Heart right ventricle (tissue), 16 donors: ENCODE data around the gene MYH14. TPM values are rescaled to one million over a fixed set of nuclear protein-coding genes. Genes with fewer than 3 reads are reported as not detected.
A peak's percentile ranks its signal among the peaks of the same experiment; 100 is the strongest.
"Not testable (repeated sequence)": the region's sequence is repeated elsewhere in the genome, so short reads cannot be mapped to it uniquely, and the experiment has no call there.

Experiments
- ATAC-seq, 8 donors: fragments of 200-7000 bp; cut with Tn5 transposase; one replicate each; pipeline ENCODE4 v1.9.1; 2020; ENCODE audit warnings: mild to moderate bottlenecking in 8 of 8, moderate library complexity in 8 of 8, moderate number of reproducible peaks in 1 of 8
- DNase-seq, 2 donors: peaks; one replicate each; pipeline ENCODE4 v3.0.0-alpha.2; 2020
- H3K27ac ChIP-seq, 10 donors: fragments of 200-600 bp; sonication (generic) in 2 of 10; one replicate each; pipeline versions ENCODE4 v1.5.0 to v1.8.0; 2020 to 2022; ENCODE audit warnings: mild to moderate bottlenecking in 3 of 10
- H3K27me3 ChIP-seq, 7 donors: fragments of 200-600 bp; one replicate each; pipeline ENCODE4 v1.8.0; 2021 to 2022; ENCODE audit warnings: mild to moderate bottlenecking in 2 of 7
- H3K36me3 ChIP-seq, 9 donors: fragments of 200-600 bp; sonication (generic) in 1 of 9; one replicate each; pipeline versions ENCODE4 v1.5.0 to v1.8.0; 2020 to 2022; ENCODE audit warnings: mild to moderate bottlenecking in 2 of 9
- H3K4me1 ChIP-seq, 9 donors: fragments of 200-600 bp; sonication (generic) in 1 of 9; one replicate each; pipeline versions ENCODE4 v1.5.0 to v1.8.0; 2020 to 2022; ENCODE audit warnings: mild to moderate bottlenecking in 4 of 9
- H3K4me3 ChIP-seq, 10 donors: fragments of 200-600 bp; sonication (generic) in 2 of 10; one replicate each; pipeline versions ENCODE4 v1.5.0 to v1.8.0; 2020 to 2022; ENCODE audit warnings: mild to moderate bottlenecking in 7 of 10, moderate library complexity in 2 of 10
- H3K9me3 ChIP-seq, 11 donors: fragments of 200-600 bp in 10 of 11; sonication (generic) in 2 of 11; one replicate each; pipeline versions ENCODE4 v1.5.0 to v1.8.0; 2013 to 2022; ENCODE audit warnings: mild to moderate bottlenecking in 2 of 11, control low read depth in 1 of 11, moderate library complexity in 1 of 11
- WGBS, 2 donors: extraction: QIAGEN DNeasy Blood & Tissue Kit; methylation state at CpG; one replicate each; pipeline ENCODE4 v1.1.7; 2013; ENCODE audit warnings: inconsistent platforms in 1 of 2; 5-methylcytosine and 5-hydroxymethylcytosine counted together
- intact Hi-C, 10 donors: fragments of 100-400 bp; cut with DNase I; formaldehyde crosslinking; loops; one replicate each; pipeline versions ENCODE4 v1.11.1 to v1.14.2; 2022
- polyA plus RNA-seq, 2 donors: library from polyadenylated mRNA; stranded (reverse); fragments of 200-250 nt; gene quantifications; one replicate each; pipeline ENCODE4 v1.2.3, GENCODE V29; 2013
- total RNA-seq, 10 donors: library from RNA; stranded (reverse); fragmentation: NEBNext Ultra II Directional in 3 of 10; extraction: Animal tissue kit (Norgen Biotek cat#: 25700) in 3 of 10; gene quantifications; one replicate each; pipeline versions ENCODE4 v1.2.1 to v1.2.4, GENCODE V29; 2021 to 2023
- TF ChIP-seq, protein P1 (sequence below), 9 donors: fragments of 200-600 bp; sonication (generic) in 2 of 9; IDR thresholded peaks; one replicate each; pipeline versions ENCODE4 v1.5.0 to v1.8.0; 2021 to 2022; ENCODE audit warnings: antibody characterized with exemption in 9 of 9, mild to moderate bottlenecking in 5 of 9, moderate library complexity in 1 of 9
- donor health status: Arrhythmogenic right ventricular cardiomyopathy.
- donor health status: ischemic (EF 13 %, LVEDD 7.1; RV severe dilation, severe dysfunction).
- donor health status: healthy with polysubstance abuse.
- donor health status: DM: no; HTN: yes; CAD: no.
- donor health status: DM: no; HTN: no; CAD: no.
- donor health status: ischemic (EF 25% LVEDD 6.9; RV normal size, moderate dysfunction).
- donor health status: ischemic (EF 25% LVEDD 5.7; RV mildly dilated, moderate dysfunction).
- donor health status: healthy.
- donor health status: DM: yes; HTN: yes; CAD: no.
- donor health status: Ischemic cardiomyopathy.
- donor health status: ischemic (EF 35%, LVEDD 5.7; RV mildly dilated, moderate dysfunction).
- donor health status: nonischemic (EF 11% LVEDD 7.7; RV severe dilation, severe dysfunction).
- donor health status: DM: yes; HTN: yes; CAD: no.
- donor health status: PGD.
- donor health status: ischemic (EF 29% LVEDD 5.4; RV normal size, mild dysfunction).
- donor health status: nonischemic (EF 23%, LVEDD 6.1; RV moderate dilation, normal function).

Gene MYH14
- total and polyA plus RNA-seq, 12 donors, result 29.3 to 149 (median 102) TPM

DNA sequence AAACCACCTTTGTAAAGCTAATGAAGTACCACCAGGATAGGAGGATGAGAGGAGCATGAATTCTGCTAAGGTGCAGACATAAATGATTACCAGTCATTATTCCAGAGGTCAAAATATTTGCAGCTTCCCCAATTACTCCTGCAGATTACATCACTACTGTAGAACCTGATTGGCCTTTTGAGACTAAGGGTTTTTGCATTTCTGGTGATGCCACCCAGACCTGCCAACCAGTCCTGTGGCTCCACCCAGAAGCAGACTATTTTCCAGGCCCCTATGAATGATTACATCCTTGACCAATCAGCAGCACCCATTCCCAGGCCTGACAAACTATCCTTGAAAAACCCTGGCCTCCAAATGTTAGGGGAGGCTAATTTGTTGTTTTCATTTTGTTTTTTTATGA is 136.9 kb downstream of the MYH14 start:
- no peak overlapping the region for H3K4me3 ChIP-seq
- no peak for ATAC-seq

DNA sequence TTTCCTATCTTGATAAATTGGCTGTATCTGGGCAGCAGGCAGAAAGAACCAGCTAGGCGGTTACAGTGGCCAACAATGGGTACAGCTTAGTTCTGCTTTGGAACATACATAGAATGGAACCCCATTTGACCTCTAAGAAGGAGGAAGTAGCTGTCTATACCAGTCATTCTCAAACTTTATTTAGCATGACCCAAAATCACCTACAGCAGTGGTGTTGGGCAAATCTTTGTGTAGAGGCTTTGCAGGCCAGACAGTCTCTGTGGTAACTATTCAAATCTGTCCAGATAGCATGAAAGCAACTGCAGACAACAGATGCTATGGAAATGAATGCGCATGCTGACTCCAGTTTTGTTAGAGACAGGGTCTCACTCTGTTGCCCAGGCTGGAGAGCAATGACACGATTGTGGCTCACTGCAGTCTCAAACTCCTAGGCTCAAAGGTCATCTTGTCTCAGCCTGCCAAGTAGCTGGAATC is 137.7 kb downstream of the MYH14 start:
- intact Hi-C loops, result no loop called here
- Histone ChIP-seq H3K9me3 (peaks cover 0 to 19% (median 9%) of the 10 kb centered on the region in 11 donors), H3K4me1 (peaks cover 0 to 25% (median 0%) of the 10 kb centered on the region in 9 donors), H3K4me3 (no peak overlapping the region), H3K36me3 (no peaks in the 10 kb centered on the region), H3K27ac (no peak overlapping the region), H3K27me3 (peaks cover 0 to 4% (median 0%) of the 10 kb centered on the region in 7 donors)
- ATAC-seq (peak in 4 of 8 donors; percentile 31 to 57 (median 50)), DNase-seq (no peak)
- TF ChIP-seq, protein P1, sequence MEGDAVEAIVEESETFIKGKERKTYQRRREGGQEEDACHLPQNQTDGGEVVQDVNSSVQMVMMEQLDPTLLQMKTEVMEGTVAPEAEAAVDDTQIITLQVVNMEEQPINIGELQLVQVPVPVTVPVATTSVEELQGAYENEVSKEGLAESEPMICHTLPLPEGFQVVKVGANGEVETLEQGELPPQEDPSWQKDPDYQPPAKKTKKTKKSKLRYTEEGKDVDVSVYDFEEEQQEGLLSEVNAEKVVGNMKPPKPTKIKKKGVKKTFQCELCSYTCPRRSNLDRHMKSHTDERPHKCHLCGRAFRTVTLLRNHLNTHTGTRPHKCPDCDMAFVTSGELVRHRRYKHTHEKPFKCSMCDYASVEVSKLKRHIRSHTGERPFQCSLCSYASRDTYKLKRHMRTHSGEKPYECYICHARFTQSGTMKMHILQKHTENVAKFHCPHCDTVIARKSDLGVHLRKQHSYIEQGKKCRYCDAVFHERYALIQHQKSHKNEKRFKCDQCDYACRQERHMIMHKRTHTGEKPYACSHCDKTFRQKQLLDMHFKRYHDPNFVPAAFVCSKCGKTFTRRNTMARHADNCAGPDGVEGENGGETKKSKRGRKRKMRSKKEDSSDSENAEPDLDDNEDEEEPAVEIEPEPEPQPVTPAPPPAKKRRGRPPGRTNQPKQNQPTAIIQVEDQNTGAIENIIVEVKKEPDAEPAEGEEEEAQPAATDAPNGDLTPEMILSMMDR (IDR thresholded peaks at IDR 0.05), result no peak
- 85 to 92% methylated on average over 3 of the region's 3 CpGs for WGBS, 2 donors

More for the DNA sequence above, 136.9 kb downstream of the MYH14 start:
- Histone ChIP-seq H3K27me3 (peaks cover 0 to 6% (median 0%) of the 10 kb centered on the region in 7 donors), H3K9me3 (peaks cover 0 to 17% (median 8%) of the 10 kb centered on the region in 11 donors), H3K27ac (no peak overlapping the region), H3K4me1 (peaks cover 0 to 25% (median 0%) of the 10 kb centered on the region in 9 donors), H3K36me3 (no peaks in the 10 kb centered on the region)
- TF ChIP-seq, protein P1 (IDR thresholded peaks at IDR 0.05), result no peak
- no peak for DNase-seq
- intact Hi-C loops, result no loop called here

DNA sequence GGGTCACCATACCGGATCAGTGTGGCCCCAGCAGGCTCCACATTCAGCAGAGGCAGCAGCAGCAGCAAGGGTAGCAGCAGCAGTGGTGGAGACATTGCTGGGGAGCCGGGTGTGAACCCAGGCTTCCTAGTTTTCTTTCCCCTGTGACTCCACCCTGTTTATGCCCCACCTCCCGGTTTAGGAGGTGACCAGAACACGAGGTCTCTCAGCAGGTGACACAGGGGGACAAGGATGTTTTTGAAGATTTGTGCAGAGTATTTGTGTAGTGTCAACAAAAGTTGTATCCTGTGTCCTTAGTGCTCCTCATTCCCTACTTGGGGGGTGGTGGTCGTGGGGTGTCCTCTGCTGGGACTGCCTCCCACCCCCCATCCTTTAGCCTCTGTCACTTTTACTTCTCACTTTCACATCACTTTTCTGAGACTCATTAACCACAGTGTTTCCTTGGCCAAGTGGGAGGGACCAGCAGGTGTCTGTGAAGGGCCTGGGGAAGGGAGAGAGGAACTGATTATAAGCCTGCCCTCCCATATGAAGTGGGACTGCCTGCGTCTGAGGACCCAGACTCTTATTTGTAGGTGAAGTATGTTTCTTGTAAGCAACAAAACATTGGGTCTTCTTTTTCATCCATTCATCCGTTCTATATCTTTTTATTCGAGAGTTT is 141.4 kb downstream of the MYH14 start:
- DNase-seq (no peak), ATAC-seq (peak in 1 of 8 donors; percentile 29)
- peaks cover 0 to 25% (median 0%) of the 10 kb centered on the region in 9 donors for H3K4me1 ChIP-seq
- TF ChIP-seq, protein P1 (IDR thresholded peaks at IDR 0.05), result no peak
- peaks cover 0 to 19% (median 9%) of the 10 kb centered on the region in 11 donors for H3K9me3 ChIP-seq
- WGBS, 2 donors, result 69 to 75% methylated on average over 8 of the region's 8 CpGs
- no peak overlapping the region for H3K27ac ChIP-seq
- intact Hi-C loops, result no loop called here
- H3K27me3 ChIP-seq, result no peaks in the 10 kb centered on the region
- H3K4me3 ChIP-seq, result peak overlapping the region in 1 of 10 donors; percentile 11
- no peaks in the 10 kb centered on the region for H3K36me3 ChIP-seq

DNA sequence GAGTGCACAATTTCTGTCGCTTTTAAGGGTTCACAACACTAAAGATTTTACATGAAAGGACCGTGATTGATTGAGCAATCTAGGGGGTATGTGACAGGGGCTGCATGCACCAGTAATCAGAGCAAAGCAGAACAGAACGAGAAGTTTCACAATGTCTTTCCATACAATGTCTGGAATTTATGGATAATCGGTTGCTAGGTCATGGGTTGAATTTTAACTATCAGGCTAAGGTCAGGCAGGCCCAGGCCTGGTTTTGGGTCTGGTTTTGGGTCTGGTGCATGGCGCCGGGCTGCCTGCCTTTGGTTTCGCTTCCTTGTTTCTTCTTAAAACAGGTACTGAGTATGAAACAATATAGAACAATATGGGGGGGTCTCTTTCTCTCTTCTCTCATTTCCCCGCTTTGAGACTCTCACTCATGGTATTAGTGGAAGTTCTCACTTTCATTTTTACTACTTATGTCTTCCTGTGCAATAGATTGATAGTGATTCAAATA is 143.7 kb downstream of the MYH14 start:
- intact Hi-C loops, result not testable (repeated sequence)

More for the DNA sequence above, 143.7 kb downstream of the MYH14 start:
- ATAC-seq, H3K27ac ChIP-seq, H3K4me3 ChIP-seq, H3K36me3 ChIP-seq, H3K4me1 ChIP-seq, H3K27me3 ChIP-seq, DNase-seq: not testable (repeated sequence)
- peaks cover 0 to 14% (median 9%) of the 10 kb centered on the region in 11 donors for H3K9me3 ChIP-seq
- WGBS, 2 donors, result 77 to 78% methylated on average over 8 of the region's 8 CpGs
